ENCODE results near the gene SERAC1.

The SERAC1 gene

GRCh38 chr6:158118886-158119285 lies 49.2 kb downstream of the SERAC1 start:
- DNase-seq: no peak

- no peak for DNase-seq
Measured at GRCh38 chr6:158115508-158115907, 52.6 kb downstream of the SERAC1 start.

GRCh38 chr6:158115102-158115501 lies 53.0 kb downstream of the SERAC1 start:
- DNase-seq: no peak

- DNase-seq: no peak
Measured at GRCh38 chr6:158113802-158114201, 54.3 kb downstream of the SERAC1 start.

- no peak for DNase-seq
Measured at GRCh38 chr6:158111987-158112386, 56.1 kb downstream of the SERAC1 start.

- DNase-seq: no peak
Measured at GRCh38 chr6:158110986-158111385, 57.1 kb downstream of the SERAC1 start.

- DNase-seq: no peak
Measured at GRCh38 chr6:158109748-158110147, 58.3 kb downstream of the SERAC1 start.

- no peak for DNase-seq
Measured at GRCh38 chr6:158104696-158105095, 63.4 kb downstream of the SERAC1 start.

GRCh38 chr6:158103228-158103627 lies 64.8 kb downstream of the SERAC1 start:
- DNase-seq: no peak

- DNase-seq: no peak
Measured at GRCh38 chr6:158095671-158096070, 72.4 kb downstream of the SERAC1 start.

- DNase-seq: no peak
Measured at GRCh38 chr6:158095031-158095430, 73.0 kb downstream of the SERAC1 start.

GRCh38 chr6:158092806-158093205 lies 75.3 kb downstream of the SERAC1 start:
- no peak for DNase-seq

GRCh38 chr6:158087224-158087867 lies 80.7 kb downstream of the SERAC1 start:
- no peak for DNase-seq

- no peak for DNase-seq
Measured at GRCh38 chr6:158086504-158087223, 81.4 kb downstream of the SERAC1 start.

- DNase-seq: no peak
Measured at GRCh38 chr6:158086054-158086503, 82.0 kb downstream of the SERAC1 start.

- DNase-seq: no peak
Measured at GRCh38 chr6:158085261-158086053, 82.6 kb downstream of the SERAC1 start.

- DNase-seq: no peak
Measured at GRCh38 chr6:158083455-158084325, 84.4 kb downstream of the SERAC1 start.

GRCh38 chr6:158081657-158081935 lies 86.5 kb downstream of the SERAC1 start:
- DNase-seq: no peak

- no peak for DNase-seq
Measured at GRCh38 chr6:158080849-158081656, 87.0 kb downstream of the SERAC1 start.

- DNase-seq: no peak
Measured at GRCh38 chr6:158078320-158078719, 89.7 kb downstream of the SERAC1 start.

- DNase-seq: peak; percentile 16
Measured at GRCh38 chr6:158077676-158078075, 90.4 kb downstream of the SERAC1 start.

- no peak for DNase-seq
Measured at GRCh38 chr6:158076548-158076947, 91.5 kb downstream of the SERAC1 start.

All from right forelimb (tissue), 1 donor.